Measurements from ENCODE around the gene KCTD10. TPM values are rescaled to one million over a fixed set of nuclear protein-coding genes. Genes with fewer than 3 reads are reported as not detected.

KCTD10 gene
- total RNA-seq, 1 experiment from 2014 or later: 45.9 TPM

DNA sequence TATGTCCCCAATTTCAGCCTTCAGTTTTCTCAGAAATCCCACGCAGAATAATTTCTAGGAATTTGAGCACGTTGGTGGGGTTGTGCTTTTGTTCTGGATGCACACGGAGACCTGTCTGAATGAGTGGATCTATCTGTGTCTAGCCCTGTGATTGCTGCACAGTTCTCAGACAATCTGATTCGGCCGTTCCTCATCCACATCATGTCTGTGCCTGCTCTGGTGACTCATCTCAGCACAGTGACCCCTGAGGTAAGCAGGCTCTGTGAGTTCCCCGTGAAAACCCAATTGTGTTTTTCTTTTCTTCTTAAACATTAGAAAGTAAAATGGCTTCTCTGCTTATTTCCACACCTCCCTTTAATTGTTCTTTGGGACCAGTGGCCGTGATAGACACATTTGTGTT lies 20.6 kb upstream of the KCTD10 start:
- Histone ChIP-seq H3K4me2 (no peak overlapping the region), H3K27ac (no peak overlapping the region), H3K79me2 (ENCODE audit: low read depth) (no peaks in the 10 kb centered on the region), H4K20me1 (ENCODE audit: insufficient read depth) (no peaks in the 10 kb centered on the region), H3K9me2 (ENCODE audit: insufficient read depth) (no peaks in the 10 kb centered on the region), H3K27me3 (ENCODE audit: insufficient read depth, low read depth) (no peaks in the 10 kb centered on the region), H3K4me3 (no peak overlapping the region), H3K4me1 (replicated peaks; ENCODE audit: insufficient read depth) (no peaks in the 10 kb centered on the region), H3K36me3 (ENCODE audit: low read depth) (0 out of 2 replicates have a peak, but pooled peaks cover 9% of the 10 kb centered on the region), H2AFZ (no peak overlapping the region), H3F3A (ENCODE audit: insufficient read depth, low read depth) (no peaks in the 10 kb centered on the region), H3K9me3 (ENCODE audit: insufficient read depth, low read depth) (no peaks in the 10 kb centered on the region)
- intact Hi-C loops (cut with micrococcal nuclease; ENCODE audit: unreplicated experiment): no loop called here
- no peak for TF ChIP-seq EZH2 (IDR thresholded peaks at IDR 0.05; ENCODE audit: low read depth)
- TF ChIP-seq, protein P1, sequence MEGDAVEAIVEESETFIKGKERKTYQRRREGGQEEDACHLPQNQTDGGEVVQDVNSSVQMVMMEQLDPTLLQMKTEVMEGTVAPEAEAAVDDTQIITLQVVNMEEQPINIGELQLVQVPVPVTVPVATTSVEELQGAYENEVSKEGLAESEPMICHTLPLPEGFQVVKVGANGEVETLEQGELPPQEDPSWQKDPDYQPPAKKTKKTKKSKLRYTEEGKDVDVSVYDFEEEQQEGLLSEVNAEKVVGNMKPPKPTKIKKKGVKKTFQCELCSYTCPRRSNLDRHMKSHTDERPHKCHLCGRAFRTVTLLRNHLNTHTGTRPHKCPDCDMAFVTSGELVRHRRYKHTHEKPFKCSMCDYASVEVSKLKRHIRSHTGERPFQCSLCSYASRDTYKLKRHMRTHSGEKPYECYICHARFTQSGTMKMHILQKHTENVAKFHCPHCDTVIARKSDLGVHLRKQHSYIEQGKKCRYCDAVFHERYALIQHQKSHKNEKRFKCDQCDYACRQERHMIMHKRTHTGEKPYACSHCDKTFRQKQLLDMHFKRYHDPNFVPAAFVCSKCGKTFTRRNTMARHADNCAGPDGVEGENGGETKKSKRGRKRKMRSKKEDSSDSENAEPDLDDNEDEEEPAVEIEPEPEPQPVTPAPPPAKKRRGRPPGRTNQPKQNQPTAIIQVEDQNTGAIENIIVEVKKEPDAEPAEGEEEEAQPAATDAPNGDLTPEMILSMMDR (conservative IDR thresholded peaks at IDR 0.05): no peak
- CTCF ChIA-PET: no interaction called here
- POLR2A ChIA-PET (ENCODE audit: unreplicated experiment): no interaction called here
- DNase-seq: no peak
- BruUV-seq (replicated peaks): no TSS peak

DNA sequence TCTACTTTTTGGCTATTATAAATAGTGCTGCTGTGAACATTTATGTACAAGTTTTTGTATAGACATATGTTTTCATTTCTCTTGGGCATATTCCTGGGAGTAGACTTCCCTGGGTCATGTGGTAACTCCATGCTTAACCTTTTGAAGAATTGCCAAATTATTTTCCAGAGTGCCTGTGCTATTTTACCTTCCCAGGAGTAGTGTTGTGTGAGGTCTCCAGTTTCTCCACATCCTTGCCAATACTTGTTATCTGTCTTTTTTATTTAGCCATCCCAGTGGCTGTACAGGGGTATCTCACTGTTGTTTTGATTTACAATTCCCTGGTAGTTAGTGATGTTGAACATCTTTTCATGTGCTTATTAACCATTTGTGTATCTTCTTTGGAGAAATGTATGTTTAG lies 19.2 kb upstream of the KCTD10 start:
- DNase-seq: no peak
- Histone ChIP-seq H3K9me3 (ENCODE audit: insufficient read depth, low read depth) (no peaks in the 10 kb centered on the region), H3K27ac (no peak overlapping the region), H3K27me3 (ENCODE audit: insufficient read depth, low read depth) (no peaks in the 10 kb centered on the region), H3K36me3 (ENCODE audit: low read depth) (no peaks in the 10 kb centered on the region), H4K20me1 (ENCODE audit: insufficient read depth) (no peaks in the 10 kb centered on the region), H3F3A (ENCODE audit: insufficient read depth, low read depth) (no peaks in the 10 kb centered on the region), H3K4me3 (no peak overlapping the region), H2AFZ (no peak overlapping the region), H3K79me2 (ENCODE audit: low read depth) (no peaks in the 10 kb centered on the region), H3K4me2 (no peak overlapping the region), H3K9me2 (ENCODE audit: insufficient read depth) (no peaks in the 10 kb centered on the region), H3K4me1 (replicated peaks; ENCODE audit: insufficient read depth) (no peaks in the 10 kb centered on the region)
- POLR2A ChIA-PET (ENCODE audit: unreplicated experiment): no interaction called here
- TF ChIP-seq, protein P1 (conservative IDR thresholded peaks at IDR 0.05): no peak
- TF ChIP-seq EZH2 (IDR thresholded peaks at IDR 0.05; ENCODE audit: low read depth): no peak
- intact Hi-C loops (cut with micrococcal nuclease; ENCODE audit: unreplicated experiment): no loop called here
- CTCF ChIA-PET: no interaction called here
- BruUV-seq (replicated peaks): no TSS peak

DNA sequence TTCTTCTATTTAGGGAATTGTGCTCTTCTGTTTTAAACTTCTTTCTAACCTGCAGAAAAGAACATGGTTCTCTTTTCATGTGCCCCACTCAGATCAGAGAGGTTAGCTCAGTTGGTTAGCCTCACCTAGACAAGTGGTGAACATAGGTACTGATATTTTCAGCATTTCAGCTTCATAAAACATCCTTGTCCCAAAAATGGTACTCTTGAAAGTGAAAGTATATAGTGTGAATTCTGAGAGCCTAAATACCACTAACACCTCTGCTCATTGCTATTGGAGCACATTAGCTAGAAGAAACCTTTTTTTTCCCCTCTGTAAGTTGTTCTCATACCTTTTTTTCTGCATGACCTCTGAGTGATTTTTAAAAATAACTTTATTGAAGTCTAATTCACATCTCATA lies 17.9 kb upstream of the KCTD10 start:
- Histone ChIP-seq H3K79me2 (ENCODE audit: low read depth) (no peaks in the 10 kb centered on the region), H3F3A (ENCODE audit: insufficient read depth, low read depth) (no peaks in the 10 kb centered on the region), H3K9me2 (ENCODE audit: insufficient read depth) (no peaks in the 10 kb centered on the region), H3K27me3 (ENCODE audit: insufficient read depth, low read depth) (no peaks in the 10 kb centered on the region), H2AFZ (no peak overlapping the region), H3K4me1 (replicated peaks; ENCODE audit: insufficient read depth) (no peaks in the 10 kb centered on the region), H3K9me3 (ENCODE audit: insufficient read depth, low read depth) (no peaks in the 10 kb centered on the region), H3K4me3 (no peak overlapping the region), H4K20me1 (ENCODE audit: insufficient read depth) (no peaks in the 10 kb centered on the region), H3K4me2 (no peak overlapping the region), H3K36me3 (ENCODE audit: low read depth) (no peaks in the 10 kb centered on the region; the same call in 1 of the 2 replicates), H3K27ac (no peak overlapping the region)
- TF ChIP-seq EZH2 (IDR thresholded peaks at IDR 0.05; ENCODE audit: low read depth): no peak
- BruUV-seq (replicated peaks): no TSS peak
- no peak for DNase-seq
- ChIA-PET CTCF (no interaction called here), POLR2A (ENCODE audit: unreplicated experiment) (interaction anchor here (0.7 kb wide), 1 partner anchor 32 kb away, joined by 7 read pairs; no protein-coding TSS in a partner anchor)
- intact Hi-C loops (cut with micrococcal nuclease; ENCODE audit: unreplicated experiment): no loop called here

DNA sequence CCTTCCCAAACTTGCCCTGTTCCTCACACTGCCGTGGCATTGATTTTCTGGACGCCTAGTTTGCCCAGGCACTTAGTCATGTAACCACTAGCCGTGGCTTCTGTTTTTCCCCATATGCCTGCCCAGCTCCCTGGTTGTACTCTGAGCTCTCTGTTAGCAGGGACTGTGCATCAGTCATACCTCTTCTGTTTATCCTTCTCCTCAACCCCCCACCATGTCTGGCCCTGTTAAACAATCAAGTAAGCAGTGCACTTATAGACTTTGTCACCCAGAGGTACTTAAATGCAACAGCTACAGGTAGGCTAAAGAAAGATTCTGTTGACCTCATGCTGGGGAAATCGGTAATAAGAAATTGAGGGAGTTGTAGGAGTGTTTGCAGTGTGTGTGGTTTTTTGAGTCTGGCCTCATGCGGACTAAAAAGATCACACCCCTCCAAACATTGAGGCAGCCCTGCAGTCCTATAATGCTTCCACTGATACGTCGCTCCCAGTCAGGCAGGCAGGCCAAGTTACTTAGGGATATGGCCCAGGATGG lies 17.3 kb upstream of the KCTD10 start:
- H3K27ac ChIP-seq: no peak overlapping the region
- no TSS peak for BruUV-seq (replicated peaks)
- no peak overlapping the region for H3K4me2 ChIP-seq
- no peak for TF ChIP-seq EZH2 (IDR thresholded peaks at IDR 0.05; ENCODE audit: low read depth)
- TF ChIP-seq, protein P1 (conservative IDR thresholded peaks at IDR 0.05): no peak
- H3K9me2 ChIP-seq (ENCODE audit: insufficient read depth): no peaks in the 10 kb centered on the region
- intact Hi-C loops (cut with micrococcal nuclease; ENCODE audit: unreplicated experiment): no loop called here
- no peaks in the 10 kb centered on the region; the same call in 1 of the 2 replicates for H3K36me3 ChIP-seq (ENCODE audit: low read depth)
- no peaks in the 10 kb centered on the region for H4K20me1 ChIP-seq (ENCODE audit: insufficient read depth)
- H3K79me2 ChIP-seq (ENCODE audit: low read depth): no peaks in the 10 kb centered on the region
- H3K9me3 ChIP-seq (ENCODE audit: insufficient read depth, low read depth): no peaks in the 10 kb centered on the region
- H2AFZ ChIP-seq: no peak overlapping the region
- DNase-seq: no peak
- H3K4me3 ChIP-seq: no peak overlapping the region
- ChIA-PET POLR2A (ENCODE audit: unreplicated experiment) (interaction anchor here (0.6 to 0.7 kb wide), 2 partner anchors 32 to 1251 kb away, joined by 4 to 7 read pairs; no protein-coding TSS in a partner anchor), CTCF (no interaction called here)
- no peaks in the 10 kb centered on the region for H3F3A ChIP-seq (ENCODE audit: insufficient read depth, low read depth)
- H3K27me3 ChIP-seq (ENCODE audit: insufficient read depth, low read depth): no peaks in the 10 kb centered on the region
- H3K4me1 ChIP-seq (replicated peaks; ENCODE audit: insufficient read depth): no peaks in the 10 kb centered on the region

Data from PC-9 (cell line).